ENCODE measurements around the gene KIF9.

Gene KIF9

DNA sequence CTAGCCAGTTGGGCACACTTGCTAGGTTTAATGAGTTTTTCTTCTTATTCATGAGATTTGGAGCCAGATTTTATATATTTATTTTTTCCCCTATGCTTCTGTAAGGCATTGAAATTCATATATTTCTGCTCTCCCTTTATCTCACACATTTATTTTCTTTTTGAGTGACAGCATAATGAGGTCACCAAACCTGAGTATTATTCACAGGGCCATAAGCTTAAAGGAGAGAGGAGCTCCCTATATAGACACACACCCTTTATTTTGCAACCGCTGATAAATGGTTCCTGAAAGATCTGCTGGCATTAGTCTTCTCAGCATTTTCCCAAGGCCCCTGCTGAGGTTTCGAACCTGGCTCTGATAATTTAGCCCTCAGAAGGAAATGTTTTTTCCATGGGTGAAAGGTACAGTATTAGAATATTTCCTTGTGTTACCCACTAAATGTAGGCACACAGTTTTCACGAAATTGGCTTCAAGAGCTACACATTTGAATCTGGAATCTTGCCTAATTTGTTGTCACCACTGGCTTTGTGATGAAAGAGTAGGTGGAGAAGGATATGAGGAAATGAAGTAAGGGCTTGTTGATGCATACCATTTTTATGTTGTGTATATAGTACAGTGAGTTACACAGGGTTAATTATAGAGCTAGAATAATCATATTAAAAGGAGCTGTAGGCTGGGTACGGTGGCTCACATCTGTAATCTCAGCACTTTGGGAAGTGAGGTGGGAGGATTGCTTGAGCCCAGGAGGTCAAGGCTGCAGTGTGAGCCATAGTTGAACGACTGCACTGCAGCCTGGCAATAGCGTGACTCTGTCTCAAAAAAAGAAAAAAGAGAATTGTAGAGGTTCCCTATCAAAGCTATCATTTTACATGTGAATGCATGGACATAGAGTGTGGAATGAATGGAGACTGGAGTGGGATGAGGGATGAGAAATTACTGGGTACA, 6.6 kb upstream of the KIF9 start:
- TF ChIP-seq JUND (IDR thresholded peaks at IDR 0.05; ENCODE audit: low read depth): no peak
- no peak for DNase-seq (ENCODE audit: low read depth in 1 of 2, low spot score in 1 of 2)
- in situ Hi-C loops (cut with HindIII; ENCODE audit: low pct_unique_long_range_greater_than_20kb, low sequenced_read_pairs): no loop called here

DNA sequence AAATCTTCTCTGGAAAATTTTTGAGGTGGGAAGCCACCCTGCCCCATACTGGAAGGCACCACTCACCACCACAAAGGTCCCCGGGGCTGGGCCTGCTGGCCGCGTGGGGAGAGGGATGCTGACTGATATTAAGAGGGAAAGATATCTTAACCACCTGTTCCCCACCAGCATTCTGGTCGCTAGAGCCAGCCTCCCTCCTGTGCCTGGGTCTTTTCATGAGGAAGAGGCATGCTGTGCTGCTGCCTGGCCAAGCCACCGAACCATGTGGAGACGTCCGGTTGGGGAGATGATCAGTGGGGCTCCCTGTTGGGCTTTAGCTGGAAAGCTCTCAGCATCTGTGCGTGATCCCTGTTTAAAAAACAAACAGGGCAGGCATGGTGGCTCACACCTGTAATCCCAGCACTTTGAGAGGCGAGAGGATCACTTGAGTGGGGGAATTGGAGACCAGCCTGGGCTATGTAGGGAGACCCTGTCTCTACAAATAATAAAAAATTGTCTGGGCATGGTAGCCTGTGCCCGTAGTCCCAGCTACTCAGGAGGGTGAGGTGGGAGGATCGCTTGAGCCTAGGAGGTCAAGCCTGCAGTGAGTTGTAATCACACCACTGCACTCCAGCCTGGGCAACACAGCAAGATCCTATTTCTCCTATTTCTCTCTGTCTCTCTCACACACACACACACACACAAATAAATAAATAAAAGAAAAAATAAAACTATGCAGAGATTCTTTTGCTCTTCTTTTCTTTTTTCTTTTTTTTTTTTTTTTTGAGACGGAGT, 1.2 kb upstream of the KIF9 start:
- no peak for DNase-seq (ENCODE audit: low read depth in 1 of 2, low spot score in 1 of 2)
- TF ChIP-seq JUND (IDR thresholded peaks at IDR 0.05; ENCODE audit: low read depth): no peak
- in situ Hi-C loops (cut with HindIII; ENCODE audit: low pct_unique_long_range_greater_than_20kb, low sequenced_read_pairs): no loop called here

DNA sequence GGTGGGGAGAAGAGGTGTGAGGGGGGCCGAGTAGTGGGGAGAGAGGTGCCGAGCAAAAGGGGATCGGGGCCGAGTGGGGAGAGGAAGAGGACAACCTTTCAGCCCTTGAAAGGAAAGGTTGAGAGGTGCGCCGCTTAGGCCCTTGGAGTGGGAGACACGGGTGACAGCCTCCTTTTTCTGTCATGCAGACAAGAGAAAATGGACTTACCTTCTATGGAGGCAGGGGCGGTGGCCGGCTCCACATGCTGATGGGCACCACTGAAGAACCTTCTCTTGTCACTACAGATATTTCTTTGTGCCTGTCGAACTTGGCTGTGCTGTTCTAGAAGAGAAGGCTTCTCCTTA, 566 bp upstream of the KIF9 start:
- no peak for TF ChIP-seq JUND (IDR thresholded peaks at IDR 0.05; ENCODE audit: low read depth)
- DNase-seq (ENCODE audit: low read depth in 1 of 2, low spot score in 1 of 2): peak in 1 of 2 experiments; percentile 2
- in situ Hi-C loops (cut with HindIII; ENCODE audit: low pct_unique_long_range_greater_than_20kb, low sequenced_read_pairs): no loop called here

DNA sequence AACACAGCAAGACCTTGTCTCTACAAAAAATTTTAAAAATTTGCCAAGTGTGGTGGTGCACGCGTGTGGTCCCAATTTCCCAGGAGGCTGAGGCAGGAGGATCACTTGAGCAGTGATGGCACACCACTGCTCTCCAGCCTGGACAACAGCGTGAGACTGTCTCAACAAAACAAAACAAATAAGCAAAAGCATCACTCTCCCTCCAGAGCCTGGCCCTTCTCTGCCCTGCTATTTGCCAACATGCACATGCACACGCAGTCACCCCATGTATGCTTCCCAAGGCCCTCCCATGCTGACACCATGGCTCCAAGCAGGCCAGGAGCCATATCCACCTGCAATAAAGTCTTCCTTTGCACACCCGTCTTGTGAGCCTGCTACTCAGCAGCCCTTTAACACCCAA, 2.1 kb downstream of the KIF9 start:
- DNase-seq (ENCODE audit: low read depth in 1 of 2, low spot score in 1 of 2): no peak
- in situ Hi-C loops (cut with HindIII; ENCODE audit: low pct_unique_long_range_greater_than_20kb, low sequenced_read_pairs): no loop called here
- TF ChIP-seq JUND (IDR thresholded peaks at IDR 0.05; ENCODE audit: low read depth): no peak

DNA sequence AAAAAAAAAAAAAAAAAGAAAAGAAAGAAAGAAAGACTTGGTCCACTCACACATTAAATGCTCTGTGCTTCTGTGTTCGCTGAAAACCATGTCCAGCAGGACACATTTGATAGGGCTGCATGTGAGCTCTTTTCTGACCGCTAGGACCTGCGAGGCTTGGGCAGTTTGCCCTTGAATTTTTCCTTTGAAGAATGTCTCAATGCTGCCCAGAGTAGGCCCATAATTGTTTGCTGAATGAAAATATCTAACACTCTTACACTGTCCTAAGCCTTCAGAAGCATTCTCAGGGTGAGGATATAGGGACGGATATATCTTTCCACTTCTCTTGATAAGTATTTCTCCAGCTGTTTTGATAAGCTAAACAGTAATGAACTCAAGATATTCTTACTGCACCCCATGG, 6.0 kb downstream of the KIF9 start:
- in situ Hi-C loops (cut with HindIII; ENCODE audit: low pct_unique_long_range_greater_than_20kb, low sequenced_read_pairs): no loop called here
- no peak for DNase-seq (ENCODE audit: low read depth in 1 of 2, low spot score in 1 of 2)
- no peak for TF ChIP-seq JUND (IDR thresholded peaks at IDR 0.05; ENCODE audit: low read depth)

DNA sequence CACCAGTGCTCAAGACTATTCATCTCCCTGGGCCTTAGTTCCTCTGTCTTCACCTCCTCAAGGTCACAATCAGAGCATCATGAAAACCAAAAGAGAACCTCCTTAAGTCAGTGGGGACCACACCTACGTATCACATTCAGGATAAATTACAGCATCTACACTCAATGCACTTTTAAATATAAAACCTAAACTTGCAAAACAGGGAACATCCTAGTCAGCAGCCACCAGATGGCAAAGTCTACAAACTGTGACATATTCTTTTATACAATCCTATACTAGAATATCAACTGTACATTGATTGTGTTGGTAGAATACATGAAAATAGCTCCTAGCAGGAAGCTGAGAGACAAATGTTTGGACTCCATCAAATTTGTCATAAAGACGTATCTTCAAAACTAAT, 7.9 kb downstream of the KIF9 start:
- in situ Hi-C loops (cut with HindIII; ENCODE audit: low pct_unique_long_range_greater_than_20kb, low sequenced_read_pairs): no loop called here
- TF ChIP-seq JUND (IDR thresholded peaks at IDR 0.05; ENCODE audit: low read depth): no peak
- no peak for DNase-seq (ENCODE audit: low read depth in 1 of 2, low spot score in 1 of 2)

DNA sequence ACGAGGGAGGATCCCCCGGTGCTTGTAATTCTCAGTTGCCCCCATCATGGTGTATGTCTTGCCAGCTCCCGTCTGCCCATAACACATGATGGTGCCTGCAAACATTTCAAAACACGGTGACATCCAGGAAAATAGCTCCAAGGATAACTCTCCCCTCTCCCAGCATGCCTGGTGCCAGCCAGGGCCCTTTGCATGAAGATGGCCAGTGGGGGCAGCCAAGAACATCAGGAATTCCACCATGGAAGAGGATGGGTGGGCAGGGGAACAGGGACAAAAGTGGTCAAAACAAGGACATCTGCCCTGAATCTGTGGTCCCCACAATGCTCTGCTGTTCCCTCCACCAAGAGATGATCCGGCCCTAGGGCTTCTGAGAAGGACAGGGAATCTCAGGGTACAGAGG, 9.0 kb downstream of the KIF9 start:
- in situ Hi-C loops (cut with HindIII; ENCODE audit: low pct_unique_long_range_greater_than_20kb, low sequenced_read_pairs): no loop called here

DNA sequence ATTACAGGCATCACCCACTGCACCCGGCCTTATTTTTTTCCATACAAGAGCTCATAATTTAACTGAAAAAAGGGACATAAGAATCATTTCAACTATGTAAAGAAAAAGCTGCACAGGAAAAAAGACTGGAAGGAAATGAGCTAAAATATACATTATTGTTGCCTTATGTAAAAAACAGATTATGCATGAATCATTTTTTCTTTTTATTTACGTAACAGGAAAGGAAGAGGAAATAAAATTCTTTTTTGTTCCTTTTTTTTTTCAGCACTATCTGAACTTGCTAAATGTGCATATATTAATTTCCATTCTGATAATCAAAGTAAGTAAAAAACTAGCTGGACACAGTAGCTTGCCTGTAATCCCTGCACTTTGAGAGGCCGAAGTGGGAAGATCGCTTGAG, 12.1 kb downstream of the KIF9 start:
- in situ Hi-C loops (cut with HindIII; ENCODE audit: low pct_unique_long_range_greater_than_20kb, low sequenced_read_pairs): no loop called here
- no peak for TF ChIP-seq JUND (IDR thresholded peaks at IDR 0.05; ENCODE audit: low read depth)
- no peak for DNase-seq (ENCODE audit: low read depth in 1 of 2, low spot score in 1 of 2)

More for the DNA sequence above, 9.0 kb downstream of the KIF9 start:
- DNase-seq (ENCODE audit: low read depth in 1 of 2, low spot score in 1 of 2): no peak
- no peak for TF ChIP-seq JUND (IDR thresholded peaks at IDR 0.05; ENCODE audit: low read depth)

DNA sequence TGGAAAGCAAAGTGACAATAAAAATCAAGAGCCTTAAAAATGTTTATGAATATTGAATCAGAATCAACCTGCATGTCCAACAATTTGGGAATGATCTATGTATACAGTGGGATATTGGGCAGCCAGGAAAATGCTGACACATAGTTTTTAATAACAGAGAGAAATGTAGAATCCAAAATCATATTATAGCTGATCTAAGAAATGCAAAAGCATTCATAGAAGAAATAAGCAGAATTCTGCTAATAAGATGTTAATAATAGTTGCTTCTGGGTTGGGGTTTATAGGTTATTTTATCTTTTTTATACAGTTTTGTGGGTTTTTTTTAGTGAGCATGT, 15.1 kb downstream of the KIF9 start:
- in situ Hi-C loops (cut with HindIII; ENCODE audit: low pct_unique_long_range_greater_than_20kb, low sequenced_read_pairs): no loop called here
- TF ChIP-seq JUND (IDR thresholded peaks at IDR 0.05; ENCODE audit: low read depth): no peak
- DNase-seq (ENCODE audit: low read depth in 1 of 2, low spot score in 1 of 2): no peak

DNA sequence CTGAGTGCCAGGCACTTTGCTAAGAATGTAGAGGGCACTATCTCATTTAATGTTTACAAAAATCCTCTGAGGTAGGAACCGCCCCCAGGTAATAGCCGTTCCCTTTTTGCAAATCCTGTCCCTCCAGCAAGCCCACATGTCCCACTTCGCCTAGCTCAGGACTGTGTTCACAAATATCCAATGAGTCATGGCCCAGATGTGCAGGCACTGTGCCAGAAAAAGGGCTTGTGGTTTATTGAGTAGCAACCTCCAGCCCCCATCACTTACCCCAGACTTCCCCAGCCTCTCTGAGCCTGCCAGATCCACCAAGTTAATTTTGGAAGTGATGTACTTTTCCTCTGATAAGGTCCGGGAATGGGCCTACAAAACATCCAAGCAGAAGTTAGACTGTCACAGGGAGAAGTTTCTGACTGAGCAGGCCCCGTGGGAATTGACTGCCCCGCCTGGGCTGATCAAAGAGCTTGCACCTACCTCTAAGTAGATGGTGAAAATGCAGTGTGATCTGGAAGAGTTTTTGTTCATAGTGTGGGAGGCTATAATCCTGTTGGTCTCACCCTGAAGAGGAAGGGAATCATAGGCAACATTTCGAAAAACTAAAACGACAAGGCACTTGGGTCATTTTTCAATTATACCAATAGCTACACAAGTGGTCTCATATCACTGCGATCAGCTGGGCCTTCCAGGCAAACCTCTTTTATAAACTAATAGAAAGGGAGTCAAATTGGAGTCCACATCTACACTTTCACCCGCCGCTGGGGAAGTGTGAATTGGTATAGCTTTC, 15.7 kb downstream of the KIF9 start:
- in situ Hi-C loops (cut with HindIII; ENCODE audit: low pct_unique_long_range_greater_than_20kb, low sequenced_read_pairs): no loop called here
- peak in 1 of 2 experiments; percentile 41 for DNase-seq (ENCODE audit: low read depth in 1 of 2, low spot score in 1 of 2)
- TF ChIP-seq JUND (IDR thresholded peaks at IDR 0.05; ENCODE audit: low read depth): no peak

DNA sequence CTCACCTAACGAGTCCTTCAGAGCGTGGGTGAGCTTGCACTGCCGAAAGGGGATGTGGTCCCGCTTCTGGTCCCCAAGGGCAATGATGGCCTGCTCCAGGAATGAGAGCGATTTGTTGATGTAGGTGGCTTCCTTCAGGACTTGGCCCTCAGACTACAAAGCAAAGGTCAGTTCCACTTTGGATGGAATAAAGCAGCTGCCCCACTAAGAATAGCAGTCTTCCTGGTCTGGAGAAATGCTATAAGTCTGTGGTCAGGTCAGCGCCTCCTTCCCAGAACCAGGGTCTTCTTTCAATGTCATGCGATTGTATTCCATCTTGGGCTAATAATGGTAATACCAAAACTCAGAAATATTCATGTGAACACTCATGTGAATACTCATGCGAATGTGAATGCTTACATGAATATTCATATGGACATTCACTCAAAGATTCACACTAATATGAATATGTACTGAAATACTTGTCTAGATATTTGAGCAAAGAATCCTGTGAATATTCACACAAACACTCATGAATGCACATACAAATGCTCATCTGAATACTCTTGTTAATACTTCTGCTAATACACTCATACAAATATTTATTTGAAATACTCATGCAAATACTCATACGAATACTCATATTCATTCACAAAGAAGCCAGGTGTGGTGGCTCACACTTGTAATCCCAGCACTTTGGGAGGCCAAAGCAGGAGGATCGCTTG, 16.7 kb downstream of the KIF9 start:
- TF ChIP-seq JUND (IDR thresholded peaks at IDR 0.05; ENCODE audit: low read depth): no peak
- DNase-seq (ENCODE audit: low read depth in 1 of 2, low spot score in 1 of 2): no peak
- in situ Hi-C loops (cut with HindIII; ENCODE audit: low pct_unique_long_range_greater_than_20kb, low sequenced_read_pairs): no loop called here

DNA sequence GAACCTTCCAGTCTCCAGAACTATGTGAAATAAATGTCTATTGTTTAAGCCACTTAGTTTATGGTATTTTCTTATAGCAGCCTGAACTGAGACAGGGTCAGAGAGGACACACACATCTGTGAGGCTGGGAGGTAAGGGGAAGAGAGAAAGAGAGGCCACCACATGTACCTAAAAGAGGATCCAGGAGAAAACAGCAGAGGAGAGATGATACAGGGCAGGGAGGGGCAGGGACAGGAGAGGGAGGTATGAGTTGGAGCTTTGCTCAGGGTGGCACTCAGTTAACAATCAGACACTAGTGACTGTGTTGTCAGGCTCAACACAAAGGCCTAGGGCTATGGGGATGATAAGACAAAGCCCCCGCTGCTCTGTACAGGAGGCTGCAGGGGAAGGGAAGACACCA, 17.6 kb downstream of the KIF9 start:
- TF ChIP-seq JUND (IDR thresholded peaks at IDR 0.05; ENCODE audit: low read depth): no peak
- in situ Hi-C loops (cut with HindIII; ENCODE audit: low pct_unique_long_range_greater_than_20kb, low sequenced_read_pairs): no loop called here
- no peak for DNase-seq (ENCODE audit: low read depth in 1 of 2, low spot score in 1 of 2)
